ENCODE measurements around the gene TLE2. TPM values are rescaled to one million over a fixed set of nuclear protein-coding genes. Genes with fewer than 3 reads are reported as not detected.

The TLE2 gene
- total and polyA plus RNA-seq, 5 experiments from 2014 or later, result 7.0 to 21.1 (median 12.4) TPM

DNA sequence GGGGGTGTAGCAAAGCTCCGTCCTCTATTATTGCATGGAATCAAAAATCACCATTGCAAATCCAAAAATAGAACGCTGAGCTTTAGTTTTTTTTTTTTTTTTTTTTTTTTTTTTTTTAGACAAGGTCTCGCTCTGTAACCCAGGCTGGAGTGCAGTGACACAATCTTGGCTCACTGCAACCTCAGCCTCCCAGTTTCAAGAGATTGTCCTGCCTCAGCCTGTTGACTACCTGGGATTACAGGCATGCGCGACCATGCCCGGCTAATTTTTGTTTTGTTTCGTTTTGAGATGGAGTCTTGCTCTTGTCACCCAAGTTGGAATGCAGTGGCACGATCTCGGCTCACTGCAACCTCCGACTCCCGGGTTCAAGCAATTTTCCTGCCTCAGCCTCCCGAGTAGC lies 69.0 kb downstream of the TLE2 start:
- Mint-ChIP-seq H3K36me3 (no peaks in the 10 kb centered on the region), H3K9me3 (no peaks in the 10 kb centered on the region), H3K4me1 (peaks cover 5 to 6% (median 5%) of the 10 kb centered on the region in 4 donors), H3K4me3 (no peak overlapping the region), H3K27ac (no peak overlapping the region), H3K27me3 (no peaks in the 10 kb centered on the region)
- ATAC-seq (no peak), DNase-seq (peak in 1 of 10 donors; percentile 18)
- POLR2A ChIA-PET, result interaction anchor here (0.6 to 1.2 kb wide), 3 partner anchors 100 to 148 kb away, joined by 3 to 4 read pairs (median 3); no protein-coding TSS in a partner anchor

- no peak for ATAC-seq
- H3K27ac Mint-ChIP-seq, result no peak overlapping the region
- DNase-seq, result no peak
- H3K36me3 Mint-ChIP-seq, result no peaks in the 10 kb centered on the region
- H3K4me1 Mint-ChIP-seq, result peaks cover 3 to 6% (median 4%) of the 10 kb centered on the region in 4 donors
- no peaks in the 10 kb centered on the region for H3K27me3 Mint-ChIP-seq
- H3K4me3 Mint-ChIP-seq, result no peak overlapping the region
- POLR2A ChIA-PET, result interaction anchor here (0.6 kb wide), 1 partner anchor 174 kb away, joined by 3 read pairs; no protein-coding TSS in a partner anchor
- H3K9me3 Mint-ChIP-seq, result no peaks in the 10 kb centered on the region
Observed at GRCh38 chr19:2957160-2957559, 71.9 kb downstream of the TLE2 start.

DNA sequence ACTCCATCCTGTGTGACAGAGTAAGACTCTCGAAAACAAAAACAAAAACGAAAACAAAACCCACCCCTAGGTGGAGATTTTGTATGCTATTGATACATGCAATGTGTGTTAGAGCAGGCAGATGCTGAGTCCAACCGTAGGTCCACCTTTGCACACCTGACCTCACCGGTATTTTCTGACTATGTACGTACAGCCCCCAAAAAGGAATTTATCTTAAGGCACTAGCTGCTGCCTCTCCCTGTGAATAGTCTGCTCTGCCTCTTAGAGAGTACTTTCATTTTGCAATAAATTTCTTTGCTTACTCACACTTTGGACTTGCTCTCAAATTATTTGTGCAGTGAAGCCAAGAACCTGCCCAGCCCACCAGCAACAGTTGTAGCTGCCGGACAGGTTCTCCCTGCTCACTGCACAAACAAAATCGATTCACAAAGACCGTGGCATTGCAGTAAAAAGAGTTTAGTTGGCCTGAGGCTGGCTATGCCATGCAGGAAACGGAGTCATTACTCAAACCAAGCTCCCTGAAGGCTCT lies 76.1 kb downstream of the TLE2 start:
- Mint-ChIP-seq H3K27me3 (no peaks in the 10 kb centered on the region), H3K27ac (no peak overlapping the region), H3K9me3 (no peaks in the 10 kb centered on the region), H3K4me1 (peaks cover 7 to 22% (median 19%) of the 10 kb centered on the region in 4 donors), H3K36me3 (no peaks in the 10 kb centered on the region), H3K4me3 (no peak overlapping the region)
- ATAC-seq, result no peak
- no peak for DNase-seq
- POLR2A ChIA-PET, result interaction anchor here (0.7 to 4.3 kb wide), 4 partner anchors 62 to 150 kb away, joined by 3 to 30 read pairs (median 6); partner anchors contain the start of gene TLE5

DNA sequence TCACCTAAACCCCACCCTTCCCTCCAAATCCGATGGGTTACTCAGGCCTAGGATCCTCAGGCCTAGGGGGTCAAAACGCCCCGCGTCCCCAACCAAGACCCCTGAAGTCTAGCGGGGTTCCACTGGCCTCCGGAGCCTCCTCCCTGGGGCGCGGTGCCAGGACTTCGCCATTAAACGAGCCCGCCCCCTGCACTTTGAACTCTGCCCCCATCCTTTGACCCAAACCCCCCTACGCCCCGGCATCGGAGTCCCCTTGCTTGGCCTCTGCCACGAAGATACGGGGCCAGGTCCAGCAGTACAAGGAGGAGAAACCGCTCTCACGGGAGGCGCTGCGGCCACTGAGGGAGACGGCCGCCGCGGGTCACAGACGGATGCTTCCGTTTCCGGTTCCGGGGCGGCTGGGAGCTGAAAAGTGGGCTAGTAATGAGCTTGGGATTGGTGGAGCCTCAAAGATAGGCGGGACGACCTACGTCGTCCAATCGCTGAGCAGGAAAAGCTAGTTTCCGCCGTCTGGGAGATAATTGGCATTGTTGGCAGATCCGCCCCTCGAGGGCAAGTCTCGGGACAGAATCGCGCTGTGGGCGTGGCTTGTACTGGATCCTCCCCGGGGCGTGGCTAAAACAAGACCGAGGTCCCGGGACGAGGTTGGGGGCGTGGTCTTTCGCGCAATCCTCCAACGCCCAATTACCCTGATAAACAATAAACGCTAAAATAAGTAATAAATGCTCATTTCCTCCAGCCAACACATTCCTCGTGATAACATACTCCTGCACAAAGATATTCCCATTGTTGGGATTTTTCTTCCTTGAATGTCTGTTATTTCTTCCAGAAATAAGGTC lies 78.6 kb downstream of the TLE2 start:
- H3K36me3 Mint-ChIP-seq, result no peaks in the 10 kb centered on the region
- peak overlapping the region; percentile 91 to 98 (median 96) for H3K4me3 Mint-ChIP-seq
- ATAC-seq (peak; percentile 95 to 96), DNase-seq (peak; percentile 99 to 100 (median 100))
- POLR2A ChIA-PET, result interaction anchor here (0.6 to 4.3 kb wide), 20 partner anchors 16 to 489 kb away, joined by 3 to 30 read pairs (median 5); partner anchors contain the start of genes GADD45B, S1PR4, SGTA and SLC39A3
- H3K4me1 Mint-ChIP-seq, result peaks cover 9 to 30% (median 28%) of the 10 kb centered on the region in 4 donors
- H3K27me3 Mint-ChIP-seq, result no peaks in the 10 kb centered on the region
- no peaks in the 10 kb centered on the region for H3K9me3 Mint-ChIP-seq
- H3K27ac Mint-ChIP-seq, result peak overlapping the region; percentile 95 to 99 (median 98)

GRCh38 chr19:2949939-2950285 lies 79.2 kb downstream of the TLE2 start:
- peaks cover 9 to 33% (median 32%) of the 10 kb centered on the region in 4 donors for H3K4me1 Mint-ChIP-seq
- ATAC-seq, result peak in 1 of 2 donors; percentile 1
- DNase-seq, result no peak
- H3K9me3 Mint-ChIP-seq, result no peaks in the 10 kb centered on the region
- peak overlapping the region; percentile 95 to 99 (median 98) for H3K27ac Mint-ChIP-seq
- no peaks in the 10 kb centered on the region for H3K36me3 Mint-ChIP-seq
- peak overlapping the region; percentile 91 to 98 (median 96) for H3K4me3 Mint-ChIP-seq
- H3K27me3 Mint-ChIP-seq, result peaks cover 0 to under 1% (median 0%) of the 10 kb centered on the region in 5 donors
- POLR2A ChIA-PET, result interaction anchor here (0.9 to 4.3 kb wide), 13 partner anchors 16 to 490 kb away, joined by 3 to 30 read pairs (median 7); partner anchors contain the start of genes GADD45B, S1PR4, SGTA and TLE5

Other genes with a start within 250 kb of the TLE2 start
- 10 to 100 TPM; 33.8 to 34.3 TPM for gene SGTA, start 246.0 kb downstream of the TLE2 start, total RNA-seq
- gene SGTA, start 246.0 kb downstream of the TLE2 start, polyA plus RNA-seq, result 10 to 100 TPM; 23.4 to 37.0 (median 28.4) TPM
- gene THOP1, start 243.8 kb downstream of the TLE2 start, total RNA-seq, result 10 to 100 TPM; 33.0 to 40.6 TPM
- gene THOP1, start 243.8 kb downstream of the TLE2 start, polyA plus RNA-seq, result 10 to 100 TPM; 28.8 to 38.6 (median 37.8) TPM
- 1 to 10 TPM; 7.6 to 7.8 TPM for gene ZNF554, start 209.4 kb downstream of the TLE2 start, total RNA-seq
- 1 to 10 TPM; 3.6 to 8.3 (median 4.5) TPM for gene ZNF554, start 209.4 kb downstream of the TLE2 start, polyA plus RNA-seq
- 1 to 10 TPM; 7.4 to 8.7 TPM for gene ZNF555, start 187.8 kb downstream of the TLE2 start, total RNA-seq
- 1 to 10 TPM; 1.0 to 3.4 (median 2.2) TPM for gene ZNF555, start 187.8 kb downstream of the TLE2 start, polyA plus RNA-seq
- gene ZNF556, start 161.9 kb downstream of the TLE2 start, total RNA-seq, result not detected
- gene ZNF556, start 161.9 kb downstream of the TLE2 start, polyA plus RNA-seq, result not detected
- gene ZNF57, start 128.4 kb downstream of the TLE2 start, total RNA-seq, result 1 to 10 TPM; 3.0 to 3.6 TPM
- 1 to 10 TPM; 1.7 to 2.9 (median 1.8) TPM for gene ZNF57, start 128.4 kb downstream of the TLE2 start, polyA plus RNA-seq
- 1 to 10 TPM; 5.7 to 6.9 TPM for gene ZNF77, start 84.3 kb downstream of the TLE2 start, total RNA-seq
- 1 to 10 TPM; 1.3 to 2.1 (median 1.7) TPM for gene ZNF77, start 84.3 kb downstream of the TLE2 start, polyA plus RNA-seq
- under 1 TPM in 1 of 2 experiments, not detected in 1; 0.30 TPM for gene TLE6, start 51.7 kb downstream of the TLE2 start, total RNA-seq
- gene TLE6, start 51.7 kb downstream of the TLE2 start, polyA plus RNA-seq, result under 1 TPM in 2 of 3 donors, not detected in 1; 0.52 to 0.82 TPM
- 100 to 1,000 TPM; 981 to 983 TPM for gene TLE5, start 33.2 kb upstream of the TLE2 start, total RNA-seq
- 100 to 1,000 TPM; 451 to 924 (median 555) TPM for gene TLE5, start 33.2 kb upstream of the TLE2 start, polyA plus RNA-seq
- 1 to 10 TPM; 5.1 to 5.4 TPM for gene GNA11, start 65.1 kb upstream of the TLE2 start, total RNA-seq
- under 1 TPM; 0.43 to 0.60 (median 0.47) TPM for gene GNA11, start 65.1 kb upstream of the TLE2 start, polyA plus RNA-seq
- under 1 TPM; 0.36 to 0.39 TPM for gene GNA15, start 106.8 kb upstream of the TLE2 start, total RNA-seq
- under 1 TPM in 1 of 3 donors, not detected in 2; 0.19 TPM for gene GNA15, start 106.8 kb upstream of the TLE2 start, polyA plus RNA-seq
- gene S1PR4, start 149.5 kb upstream of the TLE2 start, total RNA-seq, result 100 to 1,000 TPM; 217 to 233 TPM
- gene S1PR4, start 149.5 kb upstream of the TLE2 start, polyA plus RNA-seq, result 100 to 1,000 TPM; 286 to 470 (median 332) TPM
- 10 to 100 TPM; 59.7 to 63.0 TPM for gene NCLN, start 156.7 kb upstream of the TLE2 start, total RNA-seq
- gene NCLN, start 156.7 kb upstream of the TLE2 start, polyA plus RNA-seq, result 10 to 100 TPM; 23.9 to 44.7 (median 25.5) TPM
- gene CELF5, start 195.4 kb upstream of the TLE2 start, total RNA-seq, result under 1 TPM; 0.23 to 0.41 TPM
- gene CELF5, start 195.4 kb upstream of the TLE2 start, polyA plus RNA-seq, result not detected